K562 (cell line): ENCODE data around the gene FAM124A. TPM values are rescaled to one million over a fixed set of nuclear protein-coding genes. Genes with fewer than 3 reads are reported as not detected.

Experiments used
- ATAC-seq: fragments of 200-7000 bp; cut with Tn5 transposase; 3 replicates; pipeline ENCODE4 v1.9.1; 2020; ENCODE audit warnings: moderate library complexity
- BruUV-seq: library from RNA; stranded (reverse); fragments of 400-500 nt; replicated peaks from 2 replicates; lab custom pipeline; 2021; lab: Mats Ljungman, UMichigan
- CTCF ChIA-PET: fragments of 300-600 bp; formaldehyde crosslinking; extraction: SDS; loops from one replicate; lab custom pipeline; 2021; ENCODE audit warnings: low intra/inter-chr PET ratio; lab: Yijun Ruan, JAX
- POLR2A ChIA-PET: fragments of 300-600, 350-650 bp; sonication (Branson Sonifier 250); formaldehyde crosslinking; extraction: SDS; loops from one replicate; lab custom pipeline; 2021; ENCODE audit warnings: antibody characterized with exemption, inconsistent platforms; lab: Yijun Ruan, JAX
- DNase-seq, 4 experiments: peaks; one replicate each; pipeline versions ENCODE4 v3.0.0 to v3.0.0-alpha.2; 2011 to 2018; ENCODE audit warnings: low spot score in 3 of 4, mixed read lengths in 3 of 4; ENCODE audit errors: extremely low read depth in 1 of 4
- FAIRE-seq: peaks from 2 replicates; lab custom pipeline; 2011; peaks lifted over from hg19 to GRCh38; lab: Jason Lieb, UNC
- H2AFZ ChIP-seq: 2 replicates; pipeline ENCODE4 v1.6.0; 2011; ENCODE audit warnings: low read depth, low read length, control low read depth, inconsistent platforms
- H3K27ac ChIP-seq: fragments of 200-600 bp; 3 replicates; pipeline ENCODE4 v1.8.0; 2011; ENCODE audit warnings: low read depth, mild to moderate bottlenecking, control low read depth, inconsistent platforms, low read length, moderate library complexity, mixed read lengths; ENCODE audit errors: extremely low read depth
- H3K27me3 ChIP-seq, 2 experiments: fragments of 300-600 bp in 1 of 2; 2 replicates in 1 of 2; 3 replicates in 1 of 2; pipeline versions ENCODE4 v1.6.0 to v1.8.0; 2011; ENCODE audit warnings: inconsistent platforms in 2 of 2, low read length in 2 of 2, mild to moderate bottlenecking in 1 of 2, mixed read lengths in 1 of 2, moderate library complexity in 1 of 2; ENCODE audit not compliant: control insufficient read depth in 2 of 2, insufficient read depth in 2 of 2
- H3K36me3 ChIP-seq: fragments of 300-600 bp; 3 replicates; pipeline ENCODE4 v1.8.0; 2011; ENCODE audit warnings: mild to moderate bottlenecking, low read length, inconsistent platforms; ENCODE audit not compliant: control insufficient read depth, insufficient read depth
- H3K4me1 ChIP-seq, 2 experiments: fragments of 200-600 bp in 1 of 2; replicated peaks in 1 of 2; 2 replicates in 1 of 2; 3 replicates in 1 of 2; pipeline versions ENCODE4 v1.5.1 to v1.8.0; 2011; ENCODE audit warnings: inconsistent platforms in 2 of 2, low read length in 2 of 2, mild to moderate bottlenecking in 1 of 2, mixed read lengths in 1 of 2, moderate library complexity in 1 of 2; ENCODE audit not compliant: control insufficient read depth in 2 of 2, insufficient read depth in 2 of 2
- H3K4me2 ChIP-seq: 2 replicates; pipeline ENCODE4 v1.6.1; 2011; ENCODE audit warnings: low read length, control low read depth, inconsistent platforms, mixed read lengths; ENCODE audit not compliant: insufficient read depth
- H3K4me3 ChIP-seq: fragments of 200-600 bp; sonication (generic), shearing (Covaris generic); 2 replicates; pipeline ENCODE4 v1.5.1; 2016; ENCODE audit warnings: control low read depth, inconsistent platforms
- H3K79me2 ChIP-seq: fragments of 200-600 bp; 3 replicates; pipeline ENCODE4 v1.8.0; 2011; ENCODE audit warnings: low read length, inconsistent platforms; ENCODE audit not compliant: control insufficient read depth, insufficient read depth
- H3K9ac ChIP-seq, 2 experiments: 2 replicates each; pipeline versions ENCODE4 v1.6.0 to v1.6.1; 2011; ENCODE audit warnings: low read depth in 2 of 2, low read length in 2 of 2, control low read depth in 1 of 2, inconsistent platforms in 1 of 2, mild to moderate bottlenecking in 1 of 2, mixed read lengths in 1 of 2; ENCODE audit not compliant: insufficient read depth in 1 of 2
- H3K9me1 ChIP-seq: one replicate; pipeline ENCODE4 v1.6.0; 2011; ENCODE audit warnings: inconsistent platforms, mild to moderate bottlenecking, low read length, moderate library complexity; ENCODE audit not compliant: control insufficient read depth, insufficient read depth
- H3K9me3 ChIP-seq: replicated peaks from 2 replicates; pipeline ENCODE4 v1.5.1; 2011; ENCODE audit warnings: low read depth, low read length, inconsistent platforms; ENCODE audit not compliant: control insufficient read depth, insufficient read depth
- H4K20me1 ChIP-seq: replicated peaks from 2 replicates; pipeline ENCODE4 v1.6.1; 2011; ENCODE audit warnings: low read length, inconsistent platforms, mixed read lengths; ENCODE audit not compliant: control insufficient read depth, insufficient read depth
- CCNT2 ChIP-seq: IDR thresholded peaks from 2 replicates; pipeline ENCODE4 v1.6.1; 2011; ENCODE audit warnings: borderline replicate concordance, low read depth, mild to moderate bottlenecking, moderate library complexity, mixed read lengths, low read length; ENCODE audit not compliant: insufficient read length; ENCODE audit errors: extremely low read depth
- HMGN3 ChIP-seq: IDR thresholded peaks from 2 replicates; pipeline ENCODE4 v1.6.1; 2011; ENCODE audit warnings: borderline replicate concordance, low read depth, mild to moderate bottlenecking, mixed read lengths, low read length; ENCODE audit not compliant: insufficient read length; ENCODE audit errors: extremely low read depth
- PHB ChIP-seq: fragments of 250-450 bp; sonication (Bioruptor Pico); IDR thresholded peaks from 2 replicates; pipeline ENCODE4 v1.5.0; 2021
- PHB2 ChIP-seq: fragments of 450-650 bp; IDR thresholded peaks from 2 replicates; pipeline ENCODE4 v1.6.1; 2017; ENCODE audit warnings: low read depth
- PHF8 ChIP-seq: fragments of 200-600 bp; sonication (generic); IDR thresholded peaks from 2 replicates; pipeline ENCODE4 v1.6.1; 2012; ENCODE audit warnings: mixed run types, mild to moderate bottlenecking, inconsistent platforms, low read length, moderate library complexity, borderline replicate concordance
- POLR2AphosphoS2 ChIP-seq: IDR thresholded peaks from 2 replicates; pipeline ENCODE4 v1.6.1; 2012; ENCODE audit warnings: low read length, improper control_type of control experiment
- PTBP1 ChIP-seq: fragments of 200-400 bp; formaldehyde crosslinking; IDR thresholded peaks from 2 replicates; pipeline ENCODE4 v1.6.1; 2017; ENCODE audit warnings: low read depth, low read length
- RAD51 ChIP-seq: fragments of 450-650 bp; IDR thresholded peaks from 2 replicates; pipeline ENCODE4 v1.7.1; 2016; ENCODE audit warnings: low read depth, mild to moderate bottlenecking, borderline replicate concordance
- ZBTB17 ChIP-seq: fragments of 450-650 bp; formaldehyde crosslinking; IDR thresholded peaks from 2 replicates; pipeline ENCODE4 v1.4.0; 2020; ENCODE audit warnings: mild to moderate bottlenecking
- ZNF121 ChIP-seq: sonication (generic); formaldehyde crosslinking; conservative IDR thresholded peaks from 2 replicates; pipeline ENCODE4 v1.8.0; 2022; ENCODE audit warnings: missing genetic modification reagents
- WGBS: fragments of 100-300 bp; shearing (Covaris generic); methylation state at CpG from one replicate; pipeline ENCODE4 v1.1.6; 2016; ENCODE audit warnings: low coverage, mixed read lengths; ENCODE audit not compliant: insufficient coverage; ENCODE audit errors: missing lambda C conversion rate; 5-methylcytosine and 5-hydroxymethylcytosine counted together
- in situ Hi-C: fragments of 300-500 bp; cut with MboI; formaldehyde crosslinking; loops from 4 replicates; pipeline ENCODE4 v1.15.0; 2018; ENCODE audit warnings: inconsistent platforms, mixed read lengths
- intact Hi-C: fragments of 100-400 bp; cut with micrococcal nuclease; formaldehyde crosslinking; loops from 2 replicates; pipeline ENCODE4 v1.14.2; 2022
- polyA plus RNA-seq, 8 experiments: library from polyadenylated mRNA; depleted of rRNA in 4 of 8; stranded (reverse) in 5 of 8; unstranded in 3 of 8; fragments of >200 nt; fragmentation: Nextera tagmentation in 2 of 8; fragmentation: Illumina TruSeq in 1 of 8; extraction: Ambion mirVana in 2 of 8; extraction: Trizol in 1 of 8; gene quantifications; 2 replicates each; pipeline versions ENCODE4 v1.2.1 to v1.2.3, GENCODE V29; 2011 to 2014; ENCODE audit warnings: inconsistent platforms in 1 of 8, missing spikeins in 1 of 8
- total RNA-seq, 7 experiments: library from RNA; depleted of rRNA in 6 of 7; stranded (reverse); fragments of >200 nt in 6 of 7; fragmentation: Illumina TruSeq in 2 of 7; extraction: Trizol in 2 of 7; gene quantifications; 2 replicates each; pipeline versions ENCODE4 v1.2.1 to v1.2.3, GENCODE V29; 2011 to 2021; ENCODE audit warnings: low replicate concordance in 1 of 7
- TF ChIP-seq, protein P1 (sequence below), 3 experiments: fragments of 200-800 bp in 1 of 3; fragments of 250-450 bp in 1 of 3; fragments of 450-650 bp in 1 of 3; sonication (Bioruptor Pico) in 1 of 3; sonication (Bioruptor generic) in 1 of 3; formaldehyde crosslinking in 1 of 3; IDR thresholded peaks; 2 replicates each; pipeline versions ENCODE4 v1.6.1 to v1.8.0; 2016 to 2022; ENCODE audit warnings: mild to moderate bottlenecking in 2 of 3, missing genetic modification characterization in 2 of 3, missing compliant biosample characterization in 1 of 3, moderate library complexity in 1 of 3
- TF ChIP-seq, protein P2 (sequence below): fragments of 450-650 bp; IDR thresholded peaks from 2 replicates; pipeline ENCODE4 v1.6.1; 2014; ENCODE audit warnings: low read depth, mild to moderate bottlenecking, moderate library complexity, borderline replicate concordance
- TF ChIP-seq, protein P3 (sequence below): fragments of 150-350 bp; conservative IDR thresholded peaks from 2 replicates; pipeline ENCODE4 v1.6.1; 2014; ENCODE audit warnings: low read length

Gene FAM124A
- total and polyA plus RNA-seq, 9 of the 15 experiments (the other 6 are each of a cell fraction or from before 2014, with no cell fraction given) = not detected

DNA sequence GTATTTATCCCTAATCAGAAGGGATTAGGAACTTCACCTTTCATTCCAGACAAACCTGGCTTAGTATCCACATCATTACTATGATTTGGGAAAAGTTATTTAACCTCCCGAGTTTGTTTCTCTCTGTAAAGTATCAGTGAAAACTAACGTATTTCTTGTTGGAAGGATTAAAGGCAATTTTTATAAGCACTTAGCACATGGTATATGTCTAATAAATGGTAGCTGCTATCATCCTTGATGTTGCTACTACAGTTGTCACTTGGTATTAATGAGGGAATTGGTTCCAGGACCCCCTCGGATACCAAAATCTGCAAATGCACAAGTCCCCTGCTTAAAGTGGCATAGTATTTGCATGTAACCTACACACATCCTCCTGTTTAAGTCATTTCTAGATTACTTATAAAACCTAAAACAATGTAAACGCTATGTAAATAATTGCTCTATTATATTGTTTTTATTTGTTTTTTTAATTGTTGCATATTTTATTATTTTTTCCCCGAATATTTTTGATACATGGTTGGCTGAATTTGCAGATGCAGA, 42.7 kb upstream of the FAM124A start:
- Histone ChIP-seq H3K4me2 (no peak overlapping the region), H3K79me2 (no peaks in the 10 kb centered on the region), H3K9me3 (no peaks in the 10 kb centered on the region), H3K27me3 (no peaks in the 10 kb centered on the region), H3K27ac (no peak overlapping the region), H3K4me1 (no peaks in the 10 kb centered on the region), H4K20me1 (no peaks in the 10 kb centered on the region), H3K36me3 (no peaks in the 10 kb centered on the region), H3K9ac (no peak overlapping the region), H2AFZ (no peak overlapping the region), H3K4me3 (no peak overlapping the region), H3K9me1 (no peaks in the 10 kb centered on the region)
- POLR2A ChIA-PET = no interaction called here
- BruUV-seq = no TSS peak
- ATAC-seq (no peak), DNase-seq (no peak), FAIRE-seq (no peak)
- CTCF ChIA-PET = no interaction called here
- 3% methylated on average over 5 of the region's 5 CpGs for WGBS
- intact Hi-C loops (no loop called here), in situ Hi-C loops (no loop called here)
- TF ChIP-seq, protein P1, sequence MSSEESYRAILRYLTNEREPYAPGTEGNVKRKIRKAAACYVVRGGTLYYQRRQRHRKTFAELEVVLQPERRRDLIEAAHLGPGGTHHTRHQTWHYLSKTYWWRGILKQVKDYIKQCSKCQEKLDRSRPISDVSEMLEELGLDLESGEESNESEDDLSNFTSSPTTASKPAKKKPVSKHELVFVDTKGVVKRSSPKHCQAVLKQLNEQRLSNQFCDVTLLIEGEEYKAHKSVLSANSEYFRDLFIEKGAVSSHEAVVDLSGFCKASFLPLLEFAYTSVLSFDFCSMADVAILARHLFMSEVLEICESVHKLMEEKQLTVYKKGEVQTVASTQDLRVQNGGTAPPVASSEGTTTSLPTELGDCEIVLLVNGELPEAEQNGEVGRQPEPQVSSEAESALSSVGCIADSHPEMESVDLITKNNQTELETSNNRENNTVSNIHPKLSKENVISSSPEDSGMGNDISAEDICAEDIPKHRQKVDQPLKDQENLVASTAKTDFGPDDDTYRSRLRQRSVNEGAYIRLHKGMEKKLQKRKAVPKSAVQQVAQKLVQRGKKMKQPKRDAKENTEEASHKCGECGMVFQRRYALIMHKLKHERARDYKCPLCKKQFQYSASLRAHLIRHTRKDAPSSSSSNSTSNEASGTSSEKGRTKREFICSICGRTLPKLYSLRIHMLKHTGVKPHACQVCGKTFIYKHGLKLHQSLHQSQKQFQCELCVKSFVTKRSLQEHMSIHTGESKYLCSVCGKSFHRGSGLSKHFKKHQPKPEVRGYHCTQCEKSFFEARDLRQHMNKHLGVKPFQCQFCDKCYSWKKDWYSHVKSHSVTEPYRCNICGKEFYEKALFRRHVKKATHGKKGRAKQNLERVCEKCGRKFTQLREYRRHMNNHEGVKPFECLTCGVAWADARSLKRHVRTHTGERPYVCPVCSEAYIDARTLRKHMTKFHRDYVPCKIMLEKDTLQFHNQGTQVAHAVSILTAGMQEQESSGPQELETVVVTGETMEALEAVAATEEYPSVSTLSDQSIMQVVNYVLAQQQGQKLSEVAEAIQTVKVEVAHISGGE (CRISPR knock-in tag; IDR thresholded peaks at IDR 0.05) = no peak
- TF ChIP-seq ZBTB17 (CRISPR knock-in tag) = no peak
- TF ChIP-seq, protein P2, sequence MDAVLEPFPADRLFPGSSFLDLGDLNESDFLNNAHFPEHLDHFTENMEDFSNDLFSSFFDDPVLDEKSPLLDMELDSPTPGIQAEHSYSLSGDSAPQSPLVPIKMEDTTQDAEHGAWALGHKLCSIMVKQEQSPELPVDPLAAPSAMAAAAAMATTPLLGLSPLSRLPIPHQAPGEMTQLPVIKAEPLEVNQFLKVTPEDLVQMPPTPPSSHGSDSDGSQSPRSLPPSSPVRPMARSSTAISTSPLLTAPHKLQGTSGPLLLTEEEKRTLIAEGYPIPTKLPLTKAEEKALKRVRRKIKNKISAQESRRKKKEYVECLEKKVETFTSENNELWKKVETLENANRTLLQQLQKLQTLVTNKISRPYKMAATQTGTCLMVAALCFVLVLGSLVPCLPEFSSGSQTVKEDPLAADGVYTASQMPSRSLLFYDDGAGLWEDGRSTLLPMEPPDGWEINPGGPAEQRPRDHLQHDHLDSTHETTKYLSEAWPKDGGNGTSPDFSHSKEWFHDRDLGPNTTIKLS = no peak
- TF ChIP-seq CCNT2 = no peak
- TF ChIP-seq POLR2AphosphoS2 = no peak
- no peak for TF ChIP-seq PHB (CRISPR knock-in tag)
- TF ChIP-seq ZNF121 (CRISPR knock-in tag) = no peak
- no peak for TF ChIP-seq RAD51
- TF ChIP-seq, protein P3, sequence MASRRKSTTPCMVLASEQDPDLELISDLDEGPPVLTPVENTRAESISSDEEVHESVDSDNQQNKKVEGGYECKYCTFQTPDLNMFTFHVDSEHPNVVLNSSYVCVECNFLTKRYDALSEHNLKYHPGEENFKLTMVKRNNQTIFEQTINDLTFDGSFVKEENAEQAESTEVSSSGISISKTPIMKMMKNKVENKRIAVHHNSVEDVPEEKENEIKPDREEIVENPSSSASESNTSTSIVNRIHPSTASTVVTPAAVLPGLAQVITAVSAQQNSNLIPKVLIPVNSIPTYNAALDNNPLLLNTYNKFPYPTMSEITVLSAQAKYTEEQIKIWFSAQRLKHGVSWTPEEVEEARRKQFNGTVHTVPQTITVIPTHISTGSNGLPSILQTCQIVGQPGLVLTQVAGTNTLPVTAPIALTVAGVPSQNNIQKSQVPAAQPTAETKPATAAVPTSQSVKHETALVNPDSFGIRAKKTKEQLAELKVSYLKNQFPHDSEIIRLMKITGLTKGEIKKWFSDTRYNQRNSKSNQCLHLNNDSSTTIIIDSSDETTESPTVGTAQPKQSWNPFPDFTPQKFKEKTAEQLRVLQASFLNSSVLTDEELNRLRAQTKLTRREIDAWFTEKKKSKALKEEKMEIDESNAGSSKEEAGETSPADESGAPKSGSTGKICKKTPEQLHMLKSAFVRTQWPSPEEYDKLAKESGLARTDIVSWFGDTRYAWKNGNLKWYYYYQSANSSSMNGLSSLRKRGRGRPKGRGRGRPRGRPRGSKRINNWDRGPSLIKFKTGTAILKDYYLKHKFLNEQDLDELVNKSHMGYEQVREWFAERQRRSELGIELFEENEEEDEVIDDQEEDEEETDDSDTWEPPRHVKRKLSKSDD = no peak
- no peak for TF ChIP-seq PHF8
- no peak for TF ChIP-seq HMGN3
- no peak for TF ChIP-seq PTBP1
- no peak for TF ChIP-seq PHB2
